GM12865 (cell line): ENCODE data around the gene ARMC7.

ENCODE experiments used
- DNase-seq: peaks from one replicate; pipeline ENCODE4 v3.0.0; 2010; ENCODE audit warnings: low read depth
- H3K4me3 ChIP-seq: 2 replicates; pipeline ENCODE4 v1.5.1; 2011; ENCODE audit warnings: mild to moderate bottlenecking, low read depth, low read length, control low read depth
- CTCF ChIP-seq: IDR thresholded peaks from 2 replicates; pipeline ENCODE4 v1.5.1; 2011; ENCODE audit warnings: low read length, control low read depth, low read depth, inconsistent platforms; ENCODE audit not compliant: insufficient read depth; ENCODE audit errors: missing control alignments

The ARMC7 gene

GRCh38 chr17:75142236-75142971 lies 32.6 kb downstream of the ARMC7 start:
- no peak overlapping the region for H3K4me3 ChIP-seq
- TF ChIP-seq CTCF = no peak
- DNase-seq = no peak

- TF ChIP-seq CTCF = no peak
- H3K4me3 ChIP-seq = no peak overlapping the region
- DNase-seq = no peak
These were observed 35.2 kb downstream of the ARMC7 start for GRCh38 chr17:75144816-75145512.

GRCh38 chr17:75146592-75146991 lies 36.8 kb downstream of the ARMC7 start:
- no peak for TF ChIP-seq CTCF
- no peak for DNase-seq
- no peak overlapping the region for H3K4me3 ChIP-seq

GRCh38 chr17:75147878-75148546 lies 38.2 kb downstream of the ARMC7 start:
- no peak for DNase-seq
- no peak for TF ChIP-seq CTCF
- H3K4me3 ChIP-seq = no peak overlapping the region

- no peak for DNase-seq
- peak overlapping the region; percentile 80 for H3K4me3 ChIP-seq
- no peak for TF ChIP-seq CTCF
These were observed 42.2 kb downstream of the ARMC7 start for GRCh38 chr17:75151930-75152329.

- no peak for TF ChIP-seq CTCF
- H3K4me3 ChIP-seq = peak overlapping the region; percentile 80
- DNase-seq = no peak
These were observed 42.8 kb downstream of the ARMC7 start for GRCh38 chr17:75152523-75152921.
